ENCODE measurements around the gene RABAC1.
A peak's percentile ranks its signal among the peaks of the same experiment; 100 is the strongest.
"Not testable (repeated sequence)": the region's sequence is repeated elsewhere in the genome, so short reads cannot be mapped to it uniquely, and the experiment has no call there.

RABAC1 gene

GRCh38 chr19:41959056-41960053, at the start of gene RABAC1:
TSS of gene RABAC1 (minus strand) at chr19:41959321. CDS start at chr19:41959292, 29 bp downstream.
- DNase-seq = peak; percentile 91

GRCh38 chr19:42006569-42006968, 47.4 kb upstream of the RABAC1 start:
- DNase-seq = no peak

GRCh38 chr19:42005504-42005903, 46.4 kb upstream of the RABAC1 start:
- no peak for DNase-seq

- DNase-seq = no peak
Measured at GRCh38 chr19:42003506-42004294, 44.6 kb upstream of the RABAC1 start.

- no peak for DNase-seq
Measured at GRCh38 chr19:41999878-42000208, 40.7 kb upstream of the RABAC1 start.

GRCh38 chr19:41999071-41999877, 40.2 kb upstream of the RABAC1 start:
- DNase-seq = peak; percentile 10

- DNase-seq = peak; percentile 38
Measured at GRCh38 chr19:41998246-41999020, 39.3 kb upstream of the RABAC1 start.

- DNase-seq = no peak
Measured at GRCh38 chr19:41997851-41998229, 38.7 kb upstream of the RABAC1 start.

GRCh38 chr19:41997121-41997850, 38.2 kb upstream of the RABAC1 start:
- DNase-seq = no peak

GRCh38 chr19:41995959-41996797, 37.1 kb upstream of the RABAC1 start:
- peak; percentile 13 for DNase-seq

GRCh38 chr19:41994994-41995958, 36.2 kb upstream of the RABAC1 start:
- no peak for DNase-seq

GRCh38 chr19:41994521-41994971, 35.4 kb upstream of the RABAC1 start:
- DNase-seq = no peak

- peak; percentile 49 for DNase-seq
Measured at GRCh38 chr19:41993612-41994483, 34.7 kb upstream of the RABAC1 start, which contains the start of gene ATP1A3. TSS of gene ATP1A3 (minus strand) at chr19:41994230. CDS start at chr19:41994076, 154 bp downstream.

GRCh38 chr19:41991925-41992569, 32.9 kb upstream of the RABAC1 start:
- not testable (repeated sequence) for DNase-seq

GRCh38 chr19:41991025-41991424, 31.9 kb upstream of the RABAC1 start:
- DNase-seq = no peak

GRCh38 chr19:41990615-41991014, 31.5 kb upstream of the RABAC1 start:
- DNase-seq = no peak

GRCh38 chr19:41990028-41990427, 30.9 kb upstream of the RABAC1 start:
- DNase-seq = no peak

All from NCI-H345 (cell line).